Measurements from ENCODE around the gene COA3.

GRCh38 chr17:42750739-42751344 lies 47.7 kb downstream of the COA3 start:
- no peak for TF ChIP-seq CTCF (IDR thresholded peaks at IDR 0.05)
- no peak for TF ChIP-seq EP300 (IDR thresholded peaks at IDR 0.05)
- TF ChIP-seq POLR2A (IDR thresholded peaks at IDR 0.05) = no peak
- no peak for TF ChIP-seq POLR2AphosphoS5 (IDR thresholded peaks at IDR 0.05)

Measured in suprapubic skin (tissue), 4 donors.